GM23338 (cell line): ENCODE results near the gene RAB40B. TPM values are rescaled to one million over a fixed set of nuclear protein-coding genes. Genes with fewer than 3 reads are reported as not detected.

Experiments
- ATAC-seq: fragments of 200-7000 bp; cut with Tn5 transposase; 3 replicates; pipeline ENCODE4 v1.9.1; 2020
- DNase-seq: peaks from one replicate; pipeline ENCODE4 v3.0.0-alpha.2; 2015; ENCODE audit warnings: low spot score
- H2AFZ ChIP-seq: fragments of 200-600 bp; sonication (generic); 2 replicates; pipeline ENCODE4 v1.8.0; 2016; ENCODE audit warnings: antibody characterized with exemption, mild to moderate bottlenecking, moderate library complexity
- H3F3A ChIP-seq: fragments of 200-600 bp; sonication (generic); replicated peaks from 2 replicates; pipeline ENCODE4 v1.8.0; 2017; ENCODE audit warnings: antibody characterized with exemption, mixed run types, low read depth
- H3K27ac ChIP-seq: fragments of 200-600 bp; sonication (generic); 2 replicates; pipeline ENCODE4 v1.6.1; 2016; ENCODE audit warnings: low read depth
- H3K27me3 ChIP-seq: fragments of 200-600 bp; sonication (generic); 2 replicates; pipeline ENCODE4 v1.8.0; 2016; ENCODE audit warnings: mild to moderate bottlenecking, mixed run types, moderate library complexity; ENCODE audit not compliant: insufficient read depth
- H3K36me3 ChIP-seq: fragments of 200-600 bp; sonication (generic); 2 replicates; pipeline ENCODE4 v1.8.0; 2016; ENCODE audit warnings: mild to moderate bottlenecking; ENCODE audit not compliant: insufficient read depth
- H3K4me1 ChIP-seq: fragments of 200-600 bp; sonication (generic); 2 replicates; pipeline ENCODE4 v1.8.0; 2016; ENCODE audit warnings: mild to moderate bottlenecking, moderate library complexity; ENCODE audit not compliant: insufficient read depth
- H3K4me2 ChIP-seq: fragments of 200-600 bp; sonication (generic); 2 replicates; pipeline ENCODE4 v1.7.1; 2017; ENCODE audit warnings: mixed run types
- H3K4me3 ChIP-seq: fragments of 200-600 bp; sonication (generic); 2 replicates; pipeline ENCODE4 v1.6.1; 2016; ENCODE audit warnings: mixed run types
- H3K79me2 ChIP-seq: fragments of 200-600 bp; sonication (generic); replicated peaks from 2 replicates; pipeline ENCODE4 v1.8.0; 2017; ENCODE audit warnings: mild to moderate bottlenecking; ENCODE audit not compliant: insufficient read depth
- H3K9me2 ChIP-seq: fragments of 200-600 bp; sonication (generic); 2 replicates; pipeline ENCODE4 v1.8.0; 2017; ENCODE audit not compliant: insufficient read depth
- H4K20me1 ChIP-seq: fragments of 200-600 bp; sonication (generic); replicated peaks from 2 replicates; pipeline ENCODE4 v1.8.0; 2017; ENCODE audit warnings: mild to moderate bottlenecking; ENCODE audit not compliant: insufficient read depth
- H3K27ac Mint-ChIP-seq: 2 replicates; pipeline ENCODE4 v1.8.0; 2020; ENCODE audit warnings: inconsistent platforms, mild to moderate bottlenecking, moderate library complexity, mixed read lengths
- H3K27me3 Mint-ChIP-seq: 3 replicates; pipeline ENCODE4 v1.8.0; 2022; ENCODE audit warnings: low read depth, mild to moderate bottlenecking, moderate library complexity, mixed read lengths, inconsistent platforms; ENCODE audit not compliant: insufficient read depth, poor library complexity
- H3K36me3 Mint-ChIP-seq: 3 replicates; pipeline ENCODE4 v1.8.0; 2021; ENCODE audit warnings: low read depth, mild to moderate bottlenecking, inconsistent platforms, moderate library complexity, mixed read lengths
- H3K4me1 Mint-ChIP-seq: 3 replicates; pipeline ENCODE4 v1.8.0; 2020; ENCODE audit warnings: mild to moderate bottlenecking, inconsistent platforms, mixed read lengths
- H3K4me3 Mint-ChIP-seq: 3 replicates; pipeline ENCODE4 v1.8.0; 2021; ENCODE audit warnings: moderate library complexity, mild to moderate bottlenecking, inconsistent platforms, mixed read lengths
- H3K9me3 Mint-ChIP-seq: 3 replicates; pipeline ENCODE4 v1.8.0; 2020; ENCODE audit warnings: moderate library complexity, mild to moderate bottlenecking, inconsistent platforms, mixed read lengths
- EZH2phosphoT487 ChIP-seq: fragments of 200-600 bp; sonication (generic); IDR thresholded peaks from one replicate; pipeline ENCODE4 v1.8.1; 2018; ENCODE audit warnings: antibody characterized with exemption; ENCODE audit not compliant: unreplicated experiment
- JUNB ChIP-seq: IDR thresholded peaks from one replicate; pipeline ENCODE4 v1.6.1; 2016; ENCODE audit warnings: antibody characterized with exemption; ENCODE audit not compliant: unreplicated experiment
- NANOG ChIP-seq: IDR thresholded peaks from 2 replicates; pipeline ENCODE4 v1.6.1; 2016; ENCODE audit warnings: antibody characterized with exemption, borderline replicate concordance
- POLR2AphosphoS5 ChIP-seq: IDR thresholded peaks from 2 replicates; pipeline ENCODE4 v1.6.1; 2016; ENCODE audit warnings: antibody characterized with exemption, low read depth
- STAT1 ChIP-seq: IDR thresholded peaks from one replicate; pipeline ENCODE4 v1.6.1; 2016; ENCODE audit warnings: antibody characterized with exemption; ENCODE audit not compliant: unreplicated experiment
- polyA plus RNA-seq: library from polyadenylated mRNA; unstranded; fragments of >200 nt; fragmentation: Nextera tagmentation; extraction: Ambion mirVana; gene quantifications from 2 replicates; pipeline ENCODE4 v1.2.1, GENCODE V29; 2016
- total RNA-seq: library from RNA; depleted of rRNA; stranded (reverse); fragments of >200 nt; shearing (Covaris generic); gene quantifications from 2 replicates; pipeline ENCODE4 v1.2.3, GENCODE V29; 2014
- TF ChIP-seq, protein P1 (sequence below): fragments of 250-450 bp; sonication (Bioruptor Pico); IDR thresholded peaks from 2 replicates; pipeline ENCODE4 v1.5.0; 2020; ENCODE audit warnings: mild to moderate bottlenecking, moderate library complexity
- TF ChIP-seq, protein P2 (sequence below): IDR thresholded peaks from 2 replicates; pipeline ENCODE4 v1.6.1; 2016; ENCODE audit warnings: antibody characterized with exemption
- TF ChIP-seq, protein P3 (sequence below), 2 experiments: fragments of 200-600 bp in 1 of 2; sonication (generic) in 1 of 2; conservative IDR thresholded peaks; 2 replicates each; pipeline versions ENCODE4 v1.5.1 to v1.6.1; 2016 to 2017; ENCODE audit warnings: antibody characterized with exemption in 2 of 2, low read depth in 2 of 2, mild to moderate bottlenecking in 2 of 2, moderate library complexity in 1 of 2

Gene RAB40B
- total and polyA plus RNA-seq, 2 experiments from 2014 or later, result 4.2 to 5.2 TPM

DNA sequence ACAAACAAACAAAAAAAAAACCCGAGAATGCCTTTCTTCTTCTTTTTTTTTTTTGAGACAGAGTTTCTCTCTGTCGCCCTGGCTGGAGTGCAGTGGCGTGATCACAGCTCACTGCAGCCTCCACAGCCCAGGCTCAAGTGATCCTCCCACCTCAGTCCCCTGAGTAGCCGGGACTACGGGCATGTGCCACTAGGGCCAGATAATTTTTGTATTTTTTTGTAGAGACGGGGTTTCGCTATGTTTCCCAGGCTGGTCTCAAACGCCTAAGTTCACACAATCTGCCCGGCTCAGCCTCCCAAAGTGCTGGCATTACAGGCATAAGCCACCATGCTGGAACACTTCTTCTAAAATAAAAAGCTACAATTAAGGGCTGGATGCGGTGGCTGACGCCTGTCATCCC is 33.3 kb downstream of the RAB40B start (continued):
- TF ChIP-seq, protein P1, sequence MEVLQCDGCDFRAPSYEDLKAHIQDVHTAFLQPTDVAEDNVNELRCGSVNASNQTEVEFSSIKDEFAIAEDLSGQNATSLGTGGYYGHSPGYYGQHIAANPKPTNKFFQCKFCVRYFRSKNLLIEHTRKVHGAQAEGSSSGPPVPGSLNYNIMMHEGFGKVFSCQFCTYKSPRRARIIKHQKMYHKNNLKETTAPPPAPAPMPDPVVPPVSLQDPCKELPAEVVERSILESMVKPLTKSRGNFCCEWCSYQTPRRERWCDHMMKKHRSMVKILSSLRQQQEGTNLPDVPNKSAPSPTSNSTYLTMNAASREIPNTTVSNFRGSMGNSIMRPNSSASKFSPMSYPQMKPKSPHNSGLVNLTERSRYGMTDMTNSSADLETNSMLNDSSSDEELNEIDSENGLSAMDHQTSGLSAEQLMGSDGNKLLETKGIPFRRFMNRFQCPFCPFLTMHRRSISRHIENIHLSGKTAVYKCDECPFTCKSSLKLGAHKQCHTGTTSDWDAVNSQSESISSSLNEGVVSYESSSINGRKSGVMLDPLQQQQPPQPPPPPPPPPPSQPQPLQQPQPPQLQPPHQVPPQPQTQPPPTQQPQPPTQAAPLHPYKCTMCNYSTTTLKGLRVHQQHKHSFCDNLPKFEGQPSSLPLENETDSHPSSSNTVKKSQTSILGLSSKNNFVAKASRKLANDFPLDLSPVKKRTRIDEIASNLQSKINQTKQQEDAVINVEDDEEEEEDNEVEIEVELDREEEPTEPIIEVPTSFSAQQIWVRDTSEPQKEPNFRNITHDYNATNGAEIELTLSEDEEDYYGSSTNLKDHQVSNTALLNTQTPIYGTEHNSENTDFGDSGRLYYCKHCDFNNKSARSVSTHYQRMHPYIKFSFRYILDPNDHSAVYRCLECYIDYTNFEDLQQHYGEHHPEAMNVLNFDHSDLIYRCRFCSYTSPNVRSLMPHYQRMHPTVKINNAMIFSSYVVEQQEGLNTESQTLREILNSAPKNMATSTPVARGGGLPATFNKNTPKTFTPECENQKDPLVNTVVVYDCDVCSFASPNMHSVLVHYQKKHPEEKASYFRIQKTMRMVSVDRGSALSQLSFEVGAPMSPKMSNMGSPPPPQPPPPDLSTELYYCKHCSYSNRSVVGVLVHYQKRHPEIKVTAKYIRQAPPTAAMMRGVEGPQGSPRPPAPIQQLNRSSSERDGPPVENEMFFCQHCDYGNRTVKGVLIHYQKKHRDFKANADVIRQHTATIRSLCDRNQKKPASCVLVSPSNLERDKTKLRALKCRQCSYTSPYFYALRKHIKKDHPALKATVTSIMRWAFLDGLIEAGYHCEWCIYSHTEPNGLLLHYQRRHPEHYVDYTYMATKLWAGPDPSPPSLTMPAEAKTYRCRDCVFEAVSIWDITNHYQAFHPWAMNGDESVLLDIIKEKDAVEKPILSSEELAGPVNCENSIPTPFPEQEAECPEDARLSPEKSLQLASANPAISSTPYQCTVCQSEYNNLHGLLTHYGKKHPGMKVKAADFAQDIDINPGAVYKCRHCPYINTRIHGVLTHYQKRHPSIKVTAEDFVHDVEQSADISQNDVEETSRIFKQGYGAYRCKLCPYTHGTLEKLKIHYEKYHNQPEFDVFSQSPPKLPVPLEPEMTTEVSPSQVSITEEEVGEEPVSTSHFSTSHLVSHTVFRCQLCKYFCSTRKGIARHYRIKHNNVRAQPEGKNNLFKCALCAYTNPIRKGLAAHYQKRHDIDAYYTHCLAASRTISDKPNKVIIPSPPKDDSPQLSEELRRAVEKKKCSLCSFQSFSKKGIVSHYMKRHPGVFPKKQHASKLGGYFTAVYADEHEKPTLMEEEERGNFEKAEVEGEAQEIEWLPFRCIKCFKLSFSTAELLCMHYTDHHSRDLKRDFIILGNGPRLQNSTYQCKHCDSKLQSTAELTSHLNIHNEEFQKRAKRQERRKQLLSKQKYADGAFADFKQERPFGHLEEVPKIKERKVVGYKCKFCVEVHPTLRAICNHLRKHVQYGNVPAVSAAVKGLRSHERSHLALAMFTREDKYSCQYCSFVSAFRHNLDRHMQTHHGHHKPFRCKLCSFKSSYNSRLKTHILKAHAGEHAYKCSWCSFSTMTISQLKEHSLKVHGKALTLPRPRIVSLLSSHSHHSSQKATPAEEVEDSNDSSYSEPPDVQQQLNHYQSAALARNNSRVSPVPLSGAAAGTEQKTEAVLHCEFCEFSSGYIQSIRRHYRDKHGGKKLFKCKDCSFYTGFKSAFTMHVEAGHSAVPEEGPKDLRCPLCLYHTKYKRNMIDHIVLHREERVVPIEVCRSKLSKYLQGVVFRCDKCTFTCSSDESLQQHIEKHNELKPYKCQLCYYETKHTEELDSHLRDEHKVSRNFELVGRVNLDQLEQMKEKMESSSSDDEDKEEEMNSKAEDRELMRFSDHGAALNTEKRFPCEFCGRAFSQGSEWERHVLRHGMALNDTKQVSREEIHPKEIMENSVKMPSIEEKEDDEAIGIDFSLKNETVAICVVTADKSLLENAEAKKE (CRISPR knock-in tag), result no peak
- TF ChIP-seq NANOG (no peak), JUNB (no peak), EZH2phosphoT487 (no peak)
- TF ChIP-seq, protein P2, sequence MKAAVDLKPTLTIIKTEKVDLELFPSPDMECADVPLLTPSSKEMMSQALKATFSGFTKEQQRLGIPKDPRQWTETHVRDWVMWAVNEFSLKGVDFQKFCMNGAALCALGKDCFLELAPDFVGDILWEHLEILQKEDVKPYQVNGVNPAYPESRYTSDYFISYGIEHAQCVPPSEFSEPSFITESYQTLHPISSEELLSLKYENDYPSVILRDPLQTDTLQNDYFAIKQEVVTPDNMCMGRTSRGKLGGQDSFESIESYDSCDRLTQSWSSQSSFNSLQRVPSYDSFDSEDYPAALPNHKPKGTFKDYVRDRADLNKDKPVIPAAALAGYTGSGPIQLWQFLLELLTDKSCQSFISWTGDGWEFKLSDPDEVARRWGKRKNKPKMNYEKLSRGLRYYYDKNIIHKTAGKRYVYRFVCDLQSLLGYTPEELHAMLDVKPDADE, result no peak

DNA sequence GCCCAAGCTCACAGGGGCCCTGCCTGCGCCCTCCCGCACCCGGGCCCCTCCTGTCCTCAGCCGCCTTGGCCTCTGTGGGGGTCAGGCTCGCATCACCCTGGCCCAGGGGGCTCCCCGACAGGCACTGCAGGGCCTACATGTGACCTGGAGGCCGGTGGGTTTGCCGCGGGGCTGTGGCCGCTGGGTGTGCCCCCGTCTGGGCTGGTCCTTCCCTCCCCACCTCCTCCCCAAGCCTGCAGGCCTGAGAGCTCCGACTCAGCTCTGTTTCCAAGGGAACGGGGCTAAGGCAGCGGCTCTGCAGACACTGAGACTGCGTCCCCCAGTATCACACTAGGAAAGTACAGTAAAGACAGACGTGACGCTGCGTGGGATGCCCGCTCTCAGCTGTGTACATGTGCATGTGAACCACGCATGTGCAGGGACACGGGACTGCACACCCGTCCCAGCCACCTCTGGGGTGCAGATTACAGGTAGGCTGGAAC is 33.8 kb downstream of the RAB40B start:
- H3K4me2 ChIP-seq, result no peak overlapping the region
- DNase-seq (no peak), ATAC-seq (no peak)
- H3K27ac ChIP-seq, result no peak overlapping the region
- H3K4me3 Mint-ChIP-seq, result no peak overlapping the region
- H3K27me3 Mint-ChIP-seq, result peaks cover 11% of the 10 kb centered on the region
- peak overlapping the region; percentile 40; the same call in 1 of the 2 replicates for H3K27ac Mint-ChIP-seq
- no peaks in the 10 kb centered on the region for H3K9me2 ChIP-seq
- H3F3A ChIP-seq, result 0 out of 2 replicates have a peak, but pooled peaks cover 2% of the 10 kb centered on the region
- H3K79me2 ChIP-seq, result no peaks in the 10 kb centered on the region
- H3K36me3 ChIP-seq, result no peaks in the 10 kb centered on the region
- peaks cover 4% of the 10 kb centered on the region; the same call in 2 of the 3 replicates for H3K4me1 Mint-ChIP-seq
- H3K4me3 ChIP-seq, result no peak overlapping the region
- no peaks in the 10 kb centered on the region for H3K27me3 ChIP-seq
- peaks cover 4% of the 10 kb centered on the region; the same call in 1 of the 3 replicates for H3K9me3 Mint-ChIP-seq
- H2AFZ ChIP-seq, result no peak overlapping the region
- H3K36me3 Mint-ChIP-seq, result no peaks in the 10 kb centered on the region; the same call in 2 of the 3 replicates
- H4K20me1 ChIP-seq, result no peaks in the 10 kb centered on the region
- H3K4me1 ChIP-seq, result no peaks in the 10 kb centered on the region
- TF ChIP-seq STAT1 (no peak), NANOG (no peak), POLR2AphosphoS5 (no peak)
- TF ChIP-seq, protein P3, sequence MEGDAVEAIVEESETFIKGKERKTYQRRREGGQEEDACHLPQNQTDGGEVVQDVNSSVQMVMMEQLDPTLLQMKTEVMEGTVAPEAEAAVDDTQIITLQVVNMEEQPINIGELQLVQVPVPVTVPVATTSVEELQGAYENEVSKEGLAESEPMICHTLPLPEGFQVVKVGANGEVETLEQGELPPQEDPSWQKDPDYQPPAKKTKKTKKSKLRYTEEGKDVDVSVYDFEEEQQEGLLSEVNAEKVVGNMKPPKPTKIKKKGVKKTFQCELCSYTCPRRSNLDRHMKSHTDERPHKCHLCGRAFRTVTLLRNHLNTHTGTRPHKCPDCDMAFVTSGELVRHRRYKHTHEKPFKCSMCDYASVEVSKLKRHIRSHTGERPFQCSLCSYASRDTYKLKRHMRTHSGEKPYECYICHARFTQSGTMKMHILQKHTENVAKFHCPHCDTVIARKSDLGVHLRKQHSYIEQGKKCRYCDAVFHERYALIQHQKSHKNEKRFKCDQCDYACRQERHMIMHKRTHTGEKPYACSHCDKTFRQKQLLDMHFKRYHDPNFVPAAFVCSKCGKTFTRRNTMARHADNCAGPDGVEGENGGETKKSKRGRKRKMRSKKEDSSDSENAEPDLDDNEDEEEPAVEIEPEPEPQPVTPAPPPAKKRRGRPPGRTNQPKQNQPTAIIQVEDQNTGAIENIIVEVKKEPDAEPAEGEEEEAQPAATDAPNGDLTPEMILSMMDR (conservative IDR thresholded peaks at IDR 0.05; ENCODE audit: low read depth in 2 of 2), result no peak
